ENCODE data around the gene DCANP1.

- TF ChIP-seq CTCF (IDR thresholded peaks at IDR 0.05) (no peak), ZFX (IDR thresholded peaks at IDR 0.05; ENCODE audit: borderline replicate concordance) (no peak)
Observed at GRCh38 chr5:135460246-135461033, 13.3 kb upstream of the DCANP1 start.

All from 22Rv1 (cell line).